Brain microvascular endothelial cell (primary cell): ENCODE data around the gene FNBP1L.

Source experiments
- DNase-seq: peaks from one replicate; pipeline ENCODE4 v3.0.0-alpha.2; 2020
- H3K27ac ChIP-seq: fragments of 250-450 bp; sonication (Bioruptor Pico); 2 replicates; pipeline ENCODE4 v1.5.1; 2020; ENCODE audit warnings: mild to moderate bottlenecking, moderate library complexity
- H3K27me3 ChIP-seq: fragments of 250-450 bp; sonication (Bioruptor Pico); replicated peaks from 2 replicates; pipeline ENCODE4 v1.5.1; 2020; ENCODE audit warnings: mild to moderate bottlenecking
- H3K36me3 ChIP-seq: fragments of 250-450 bp; sonication (Bioruptor Pico); replicated peaks from 2 replicates; pipeline ENCODE4 v1.5.1; 2020; ENCODE audit warnings: mild to moderate bottlenecking
- H3K4me3 ChIP-seq: 2 replicates; pipeline ENCODE4 v1.5.1; 2011; ENCODE audit warnings: low read depth, mild to moderate bottlenecking, control low read depth, low read length, moderate library complexity
- CTCF ChIP-seq: IDR thresholded peaks from 2 replicates; pipeline ENCODE4 v1.5.1; 2011; ENCODE audit warnings: low read depth, mild to moderate bottlenecking, moderate library complexity, low read length, control low read depth, inconsistent platforms; ENCODE audit errors: missing control alignments
- in situ Hi-C: cut with HindIII; loops from 2 replicates; pipeline ENCODE4 v1.10.0; 2017; ENCODE audit warnings: low sequenced_read_pairs, low pct_ligation_motif_present

Gene FNBP1L

GRCh38 chr1:93503163-93503562 lies 55.2 kb downstream of the FNBP1L start:
- TF ChIP-seq CTCF: no peak
- in situ Hi-C loops: no loop called here
- no peak overlapping the region for H3K27ac ChIP-seq
- no peak overlapping the region for H3K4me3 ChIP-seq
- H3K27me3 ChIP-seq: no peaks in the 10 kb centered on the region
- no peak for DNase-seq
- no peaks in the 10 kb centered on the region for H3K36me3 ChIP-seq

- in situ Hi-C loops: no loop called here
- Histone ChIP-seq H3K36me3 (no peaks in the 10 kb centered on the region), H3K27me3 (no peaks in the 10 kb centered on the region), H3K4me3 (no peak overlapping the region), H3K27ac (no peak overlapping the region)
- no peak for DNase-seq
- TF ChIP-seq CTCF: no peak
These were observed 55.9 kb downstream of the FNBP1L start for GRCh38 chr1:93503816-93504215.

GRCh38 chr1:93504247-93505033 lies 56.5 kb downstream of the FNBP1L start:
- no peak for DNase-seq
- Histone ChIP-seq H3K27me3 (no peaks in the 10 kb centered on the region), H3K36me3 (no peaks in the 10 kb centered on the region), H3K4me3 (no peak overlapping the region), H3K27ac (no peak overlapping the region)
- in situ Hi-C loops: no loop called here
- TF ChIP-seq CTCF: no peak

GRCh38 chr1:93506126-93506525 lies 58.2 kb downstream of the FNBP1L start:
- Histone ChIP-seq H3K27ac (no peak overlapping the region), H3K4me3 (no peak overlapping the region), H3K27me3 (no peaks in the 10 kb centered on the region), H3K36me3 (no peaks in the 10 kb centered on the region)
- no peak for DNase-seq
- in situ Hi-C loops: no loop called here
- TF ChIP-seq CTCF: no peak

GRCh38 chr1:93516164-93516563 lies 68.2 kb downstream of the FNBP1L start:
- TF ChIP-seq CTCF: no peak
- in situ Hi-C loops: no loop called here
- H3K36me3 ChIP-seq: no peaks in the 10 kb centered on the region
- no peak overlapping the region for H3K4me3 ChIP-seq
- no peak overlapping the region for H3K27ac ChIP-seq
- no peaks in the 10 kb centered on the region for H3K27me3 ChIP-seq
- DNase-seq: no peak

- H3K36me3 ChIP-seq: no peaks in the 10 kb centered on the region
- H3K4me3 ChIP-seq: no peak overlapping the region
- H3K27ac ChIP-seq: no peak overlapping the region
- H3K27me3 ChIP-seq: no peaks in the 10 kb centered on the region
- no peak for DNase-seq
- in situ Hi-C loops: no loop called here
- no peak for TF ChIP-seq CTCF
These were observed 70.6 kb downstream of the FNBP1L start for GRCh38 chr1:93518516-93518915.
